Putamen (tissue), 1 donor: ENCODE results near the gene FRG2B.
"Not testable (repeated sequence)": the region's sequence is repeated elsewhere in the genome, so short reads cannot be mapped to it uniquely, and the experiment has no call there.

ENCODE experiments used
- DNase-seq: peaks from one replicate; pipeline ENCODE4 v3.0.0-alpha.2; 2016; ENCODE audit warnings: low spot score

Gene FRG2B

GRCh38 chr10:133599869-133600268, 26.7 kb downstream of the FRG2B start:
- not testable (repeated sequence) for DNase-seq

GRCh38 chr10:133592716-133593115, 33.9 kb downstream of the FRG2B start:
- DNase-seq, result no peak

GRCh38 chr10:133590970-133591359, 35.6 kb downstream of the FRG2B start:
- DNase-seq, result no peak

GRCh38 chr10:133590226-133590969, 36.2 kb downstream of the FRG2B start:
- DNase-seq, result no peak

GRCh38 chr10:133577037-133577436, 49.6 kb downstream of the FRG2B start:
- not testable (repeated sequence) for DNase-seq
